ENCODE measurements around the gene DNAJC15.

DNA sequence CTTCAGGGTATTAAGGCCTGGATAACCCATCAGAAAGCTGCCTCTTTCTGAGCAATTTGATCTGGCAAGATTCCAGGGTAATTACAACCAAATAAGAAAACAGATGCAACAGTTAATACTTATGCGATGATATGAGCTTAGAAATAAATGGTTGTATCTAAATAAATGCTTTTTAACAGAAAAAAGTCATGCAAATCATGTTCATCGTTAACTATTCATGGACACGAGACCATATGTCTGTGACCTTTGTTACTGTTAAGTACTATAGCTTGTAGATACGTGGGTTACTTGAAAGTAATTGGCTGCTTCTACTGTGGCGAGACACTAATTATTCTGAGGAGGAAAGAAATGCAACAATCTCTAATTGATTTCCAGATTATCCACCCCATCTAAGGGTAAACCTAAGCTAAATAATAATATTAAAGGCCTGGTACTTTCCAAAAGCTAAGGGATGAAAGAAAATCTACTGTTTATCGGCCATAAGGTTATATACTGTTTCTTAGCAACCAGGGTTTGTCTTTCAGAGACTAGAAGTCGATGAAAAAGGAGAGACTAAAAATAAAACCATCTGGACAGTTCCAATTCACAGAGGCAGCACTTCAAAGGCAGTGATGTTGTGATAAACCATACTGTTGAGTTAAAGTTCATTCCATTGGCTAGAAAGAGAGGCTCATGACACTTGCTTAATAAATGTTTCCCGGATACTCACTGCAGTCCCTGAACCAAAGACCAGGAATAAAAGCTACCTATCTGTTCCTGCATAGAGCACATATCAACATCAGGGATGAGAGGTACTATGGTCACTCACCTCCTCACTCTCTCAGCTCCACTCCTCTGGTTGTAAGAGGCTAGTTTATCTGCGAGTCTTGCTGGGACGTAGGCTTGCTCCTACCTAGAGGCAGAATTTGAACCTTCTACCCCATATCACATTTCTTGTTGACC, 32.8 kb upstream of the DNAJC15 start:
- TF ChIP-seq POLR2A (IDR thresholded peaks at IDR 0.05), result no peak
- TF ChIP-seq, protein P1, sequence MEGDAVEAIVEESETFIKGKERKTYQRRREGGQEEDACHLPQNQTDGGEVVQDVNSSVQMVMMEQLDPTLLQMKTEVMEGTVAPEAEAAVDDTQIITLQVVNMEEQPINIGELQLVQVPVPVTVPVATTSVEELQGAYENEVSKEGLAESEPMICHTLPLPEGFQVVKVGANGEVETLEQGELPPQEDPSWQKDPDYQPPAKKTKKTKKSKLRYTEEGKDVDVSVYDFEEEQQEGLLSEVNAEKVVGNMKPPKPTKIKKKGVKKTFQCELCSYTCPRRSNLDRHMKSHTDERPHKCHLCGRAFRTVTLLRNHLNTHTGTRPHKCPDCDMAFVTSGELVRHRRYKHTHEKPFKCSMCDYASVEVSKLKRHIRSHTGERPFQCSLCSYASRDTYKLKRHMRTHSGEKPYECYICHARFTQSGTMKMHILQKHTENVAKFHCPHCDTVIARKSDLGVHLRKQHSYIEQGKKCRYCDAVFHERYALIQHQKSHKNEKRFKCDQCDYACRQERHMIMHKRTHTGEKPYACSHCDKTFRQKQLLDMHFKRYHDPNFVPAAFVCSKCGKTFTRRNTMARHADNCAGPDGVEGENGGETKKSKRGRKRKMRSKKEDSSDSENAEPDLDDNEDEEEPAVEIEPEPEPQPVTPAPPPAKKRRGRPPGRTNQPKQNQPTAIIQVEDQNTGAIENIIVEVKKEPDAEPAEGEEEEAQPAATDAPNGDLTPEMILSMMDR (IDR thresholded peaks at IDR 0.05), result no peak
